Endothelial cell of umbilical vein (primary cell): ENCODE results near the gene CSPG5.

Experiments used
- CTCF ChIP-seq, 2 donors: IDR thresholded peaks; 1 replicate in 1 of 2; 2 replicates in 1 of 2; pipeline ENCODE4 v1.5.1; 2011; ENCODE audit warnings: low read length in 2 of 2, mild to moderate bottlenecking in 2 of 2, moderate library complexity in 2 of 2, control low read depth in 1 of 2, inconsistent platforms in 1 of 2, low read depth in 1 of 2; ENCODE audit not compliant: insufficient read depth in 1 of 2; ENCODE audit errors: extremely low read depth in 1 of 2
- POLR2A ChIP-seq: IDR thresholded peaks from 2 replicates; pipeline ENCODE4 v1.6.1; 2012; ENCODE audit warnings: low read depth, mild to moderate bottlenecking, control low read depth, low read length
- POLR2AphosphoS5 ChIP-seq: IDR thresholded peaks from 2 replicates; pipeline ENCODE4 v1.6.1; 2012; ENCODE audit warnings: low read depth, mild to moderate bottlenecking, control low read depth, low read length, moderate library complexity; ENCODE audit not compliant: insufficient read depth

- TF ChIP-seq CTCF (IDR thresholded peaks at IDR 0.05; ENCODE audit: extremely low read depth in 1 of 2, insufficient read depth in 1 of 2, low read depth in 1 of 2, low read length in 2 of 2) (no peak), POLR2A (no peak), POLR2AphosphoS5 (no peak)
Measured at GRCh38 chr3:47515100-47515499, 63.6 kb downstream of the CSPG5 start.
